ENCODE data around the gene ARSA.
A peak's percentile ranks its signal among the peaks of the same experiment; 100 is the strongest.

GRCh38 chr22:50577987-50578775, 49.8 kb downstream of the ARSA start, which contains the start of gene CPT1B:
- TF ChIP-seq POLR2A (IDR thresholded peaks at IDR 0.05) (peak; percentile 31 to 60), CTCF (IDR thresholded peaks at IDR 0.05) (peak in 7 of 12 donors; percentile 9 to 43 (median 21))

All from heart left ventricle (tissue), 13 donors.